H4 (cell line): ENCODE results near the gene ARFGEF3. TPM values are rescaled to one million over a fixed set of nuclear protein-coding genes. Genes with fewer than 3 reads are reported as not detected.
"Not testable (repeated sequence)": the region's sequence is repeated elsewhere in the genome, so short reads cannot be mapped to it uniquely, and the experiment has no call there.

Experiments
- DNase-seq: peaks from one replicate; pipeline ENCODE4 v3.0.0-alpha.2; 2015; ENCODE audit warnings: low spot score
- total RNA-seq: library from RNA; depleted of rRNA; stranded (reverse); fragments of >200 nt; shearing (Covaris generic); gene quantifications from 2 replicates; pipeline ENCODE4 v1.2.3, GENCODE V29; 2014; rRNA removed

Gene ARFGEF3
- total RNA-seq, 1 experiment from 2014 or later, result 0.23 TPM

DNA sequence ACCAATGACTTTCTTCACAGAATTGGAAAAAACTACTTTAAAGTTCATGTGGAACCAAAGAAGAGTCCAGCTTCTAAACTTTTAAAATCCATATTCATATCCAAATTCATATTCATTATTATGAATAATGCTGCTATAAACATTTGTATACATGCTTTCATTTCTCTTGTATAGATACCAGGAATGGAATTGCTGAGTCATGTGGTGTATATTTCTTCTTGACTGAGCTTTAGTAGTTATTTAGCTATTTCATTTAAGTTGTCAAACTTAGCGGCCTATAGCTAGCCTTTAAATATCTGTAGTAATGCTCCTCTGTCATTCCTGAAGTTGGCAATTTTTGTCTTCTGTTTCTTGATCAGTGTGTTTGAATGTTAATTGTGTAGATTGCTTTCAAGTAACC is 196.2 kb downstream of the ARFGEF3 start:
- DNase-seq, result no peak

- not testable (repeated sequence) for DNase-seq
These were observed 206.9 kb downstream of the ARFGEF3 start for GRCh38 chr6:138368684-138369083.

GRCh38 chr6:138370631-138371451 is 209.1 kb downstream of the ARFGEF3 start:
- no peak for DNase-seq

DNA sequence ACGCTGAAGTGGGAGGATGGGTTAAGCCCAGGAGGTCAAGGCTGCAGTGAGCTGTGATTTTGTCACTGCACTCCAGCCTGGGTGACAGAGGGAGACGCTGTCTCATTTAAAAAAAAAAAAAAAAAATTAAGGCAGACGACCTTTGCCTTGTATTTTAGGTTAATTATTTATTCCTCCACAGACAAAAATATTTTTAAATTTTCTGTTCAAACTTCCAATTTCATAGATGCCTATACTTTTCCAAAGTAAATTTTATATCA is 209.6 kb downstream of the ARFGEF3 start:
- DNase-seq, result no peak

DNA sequence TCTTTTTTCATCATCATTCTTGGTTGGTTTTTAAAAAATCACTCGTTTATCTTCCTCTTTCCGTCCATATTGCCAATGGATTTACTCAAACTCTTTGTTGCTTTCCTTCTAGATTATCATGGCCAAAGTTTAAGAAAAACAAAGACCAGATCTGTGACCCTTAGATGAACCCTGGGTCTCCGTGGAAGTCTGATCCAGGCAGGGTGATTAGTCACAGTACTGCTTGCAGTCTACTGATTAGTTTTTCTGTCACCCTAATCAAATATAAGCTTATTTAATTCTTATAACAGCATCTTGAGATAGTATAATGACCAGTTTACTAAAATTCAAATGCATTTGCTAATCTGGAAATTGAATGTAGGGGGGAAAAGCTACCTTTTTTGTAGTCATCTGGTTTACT is 210.0 kb downstream of the ARFGEF3 start:
- no peak for DNase-seq

- no peak for DNase-seq
These were observed 211.1 kb downstream of the ARFGEF3 start for GRCh38 chr6:138372711-138373463.

DNA sequence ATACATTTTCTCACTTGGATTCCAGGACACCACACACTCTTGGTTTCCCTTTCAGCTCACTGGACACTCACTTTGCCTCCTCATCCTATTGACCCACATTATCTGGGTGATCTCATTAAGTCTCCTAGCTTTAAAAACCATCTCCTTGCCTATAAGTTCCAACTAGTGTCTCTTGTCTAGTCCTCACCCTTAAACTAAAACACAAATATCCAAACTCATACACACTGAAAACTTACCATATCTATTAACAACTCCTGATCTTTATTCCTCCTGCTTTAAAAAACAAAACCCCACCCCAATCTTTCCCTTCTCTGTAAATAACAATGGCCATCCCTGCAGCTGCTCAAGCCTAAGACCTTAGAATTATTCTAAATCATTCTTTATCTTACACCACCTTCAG is 212.5 kb downstream of the ARFGEF3 start:
- no peak for DNase-seq

DNA sequence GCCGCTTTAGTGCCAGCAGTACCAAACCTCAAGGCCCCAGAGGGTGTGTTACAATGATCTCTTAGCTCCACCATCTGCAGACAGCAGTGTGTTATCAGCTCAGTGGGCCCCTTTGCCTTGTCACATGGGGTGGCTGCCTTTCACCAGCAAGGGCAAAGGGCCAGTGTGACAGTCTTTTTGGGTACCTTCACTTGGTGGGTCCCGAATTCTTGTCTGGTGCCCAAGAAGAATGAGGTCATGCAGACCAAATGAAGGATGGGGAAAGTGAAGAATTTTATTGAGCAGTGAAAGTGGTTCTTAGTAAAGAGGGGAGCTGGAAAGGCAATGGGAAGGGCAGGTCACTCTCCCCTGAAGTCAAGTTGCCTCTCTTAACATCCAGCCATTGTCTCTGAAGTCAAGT is 213.1 kb downstream of the ARFGEF3 start:
- DNase-seq, result no peak

DNA sequence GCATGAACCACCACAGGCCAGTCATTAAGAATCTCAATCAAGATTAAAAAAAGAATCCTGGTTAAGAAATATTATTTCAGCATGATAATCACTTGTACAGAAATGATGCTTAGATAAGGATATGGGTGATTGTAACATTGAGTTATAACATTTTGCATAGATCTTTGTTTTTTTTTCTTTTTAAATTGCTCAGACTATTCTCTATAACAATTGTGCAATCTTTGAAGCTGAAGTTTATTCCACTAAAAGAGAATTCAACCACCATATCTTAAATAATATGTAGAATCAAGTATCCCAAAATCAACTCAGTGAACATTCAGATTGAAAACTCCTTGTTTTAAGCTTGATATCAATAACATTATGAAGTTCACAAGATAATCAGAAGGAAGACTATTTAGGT is 215.3 kb downstream of the ARFGEF3 start:
- no peak for DNase-seq

- no peak for DNase-seq
These were observed 216.1 kb downstream of the ARFGEF3 start, which contains the start of gene SMIM28 for GRCh38 chr6:138377844-138378243. TSS of gene SMIM28 (plus strand) at chr6:138377905. CDS start at chr6:138378073, 168 bp downstream.

DNA sequence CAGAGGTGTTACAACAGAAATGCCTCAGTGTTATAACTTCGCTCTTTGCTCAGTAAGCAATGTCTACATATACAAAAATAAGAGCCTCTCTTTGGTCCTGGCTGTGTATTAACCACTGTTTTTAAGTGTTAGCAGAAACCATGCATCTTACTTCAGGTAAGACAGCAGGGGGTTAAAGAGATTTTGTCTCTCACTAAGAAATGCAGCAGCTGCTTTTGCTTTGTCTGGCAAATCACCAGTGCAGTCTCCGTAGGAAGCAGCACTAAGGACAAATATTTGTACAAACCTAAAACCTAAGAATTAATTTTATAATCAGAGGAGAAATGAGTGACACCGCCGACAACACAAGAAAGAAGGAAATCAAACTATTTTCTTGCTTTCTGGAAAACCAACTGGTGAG is 216.7 kb downstream of the ARFGEF3 start:
- no peak for DNase-seq

DNA sequence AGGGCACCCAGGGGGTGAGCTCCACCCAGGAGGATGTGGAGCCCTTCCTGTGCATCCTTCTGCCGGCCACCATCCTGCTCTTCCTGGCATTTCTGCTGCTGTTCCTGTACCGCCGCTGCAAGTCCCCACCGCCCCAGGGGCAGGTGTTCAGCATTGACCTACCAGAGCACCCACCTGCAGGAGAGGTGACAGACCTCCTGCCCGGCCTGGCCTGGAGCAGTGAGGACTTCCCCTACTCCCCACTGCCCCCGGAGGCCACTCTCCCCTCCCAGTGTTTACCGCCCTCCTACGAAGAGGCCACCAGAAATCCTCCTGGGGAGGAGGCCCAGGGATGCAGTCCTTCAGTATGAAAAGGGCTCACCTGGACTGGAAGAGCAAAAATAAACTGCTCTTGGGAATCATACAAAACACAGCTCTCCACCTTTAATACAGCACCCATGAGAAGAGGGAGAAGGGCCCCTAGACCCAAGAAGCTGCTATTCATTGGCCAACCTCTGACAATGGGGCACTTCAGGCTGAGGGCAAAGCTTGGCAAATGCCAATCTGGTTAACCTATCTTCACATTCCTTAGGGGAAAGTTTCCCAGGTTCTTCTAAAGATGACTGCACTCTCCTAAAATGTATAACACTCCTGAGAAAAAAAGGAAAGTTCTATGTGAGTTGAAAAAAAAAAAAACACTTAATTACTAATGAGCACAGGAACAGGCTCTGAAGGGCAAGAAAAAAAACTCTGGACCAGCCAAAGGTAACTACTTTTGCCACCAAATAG is 220.9 kb downstream of the ARFGEF3 start:
- no peak for DNase-seq

GRCh38 chr6:138383776-138384175 is 222.0 kb downstream of the ARFGEF3 start:
- no peak for DNase-seq

DNA sequence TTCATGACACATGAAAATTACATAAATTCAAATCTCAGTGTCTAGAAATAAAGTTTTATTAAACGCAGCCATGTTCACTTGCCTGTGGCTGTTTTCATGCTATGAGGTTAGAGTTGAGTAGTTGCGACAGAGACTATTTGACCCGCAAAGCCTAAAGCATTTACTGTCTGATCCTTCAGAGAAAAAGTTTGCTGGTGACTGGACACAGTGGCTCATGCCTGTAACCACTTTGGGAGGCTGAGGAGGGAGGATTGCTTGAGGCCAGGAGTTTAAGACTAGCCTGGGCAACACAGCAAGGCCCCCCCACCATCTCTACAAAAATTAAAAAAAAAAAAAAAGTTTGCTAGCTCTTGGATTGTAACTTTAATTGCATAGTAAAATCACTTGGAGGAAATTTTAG is 225.2 kb downstream of the ARFGEF3 start:
- DNase-seq, result no peak

DNA sequence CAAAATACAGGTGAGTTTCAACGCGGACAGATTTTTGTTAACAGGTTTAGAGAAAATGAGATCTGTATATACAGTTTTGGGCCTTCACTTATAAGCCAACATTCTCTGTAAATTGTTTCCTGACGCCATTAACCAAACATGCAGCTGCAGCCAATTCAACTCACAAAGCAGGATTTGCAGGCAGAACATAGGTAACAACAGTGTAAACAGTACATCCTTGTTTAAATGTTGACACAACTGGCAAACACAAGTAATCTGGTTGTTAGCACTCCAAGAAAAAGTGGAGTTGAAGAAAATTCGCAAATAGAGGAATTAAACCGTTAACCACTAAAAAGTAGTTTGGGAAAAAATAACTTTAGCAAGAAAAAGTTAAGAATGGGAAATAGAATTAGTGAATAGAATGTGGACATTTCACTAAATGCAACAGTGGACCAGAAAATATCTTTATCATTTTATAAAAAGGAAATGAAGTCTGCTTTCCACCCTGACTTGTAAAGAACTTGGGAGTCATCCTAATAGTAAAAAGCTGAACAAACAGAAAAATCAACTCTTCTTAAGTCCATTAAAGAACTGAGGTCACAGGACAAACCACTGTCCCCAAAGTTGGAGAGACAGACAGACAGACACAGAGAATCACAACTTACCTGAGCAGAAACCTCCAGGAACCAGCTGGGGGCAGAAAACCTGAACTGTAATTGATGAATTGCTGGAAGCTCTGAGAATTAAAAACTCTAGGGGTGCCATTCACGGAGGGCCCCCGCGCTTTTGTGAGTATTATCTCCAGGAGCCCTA is 226.0 kb downstream of the ARFGEF3 start:
- DNase-seq, result no peak

DNA sequence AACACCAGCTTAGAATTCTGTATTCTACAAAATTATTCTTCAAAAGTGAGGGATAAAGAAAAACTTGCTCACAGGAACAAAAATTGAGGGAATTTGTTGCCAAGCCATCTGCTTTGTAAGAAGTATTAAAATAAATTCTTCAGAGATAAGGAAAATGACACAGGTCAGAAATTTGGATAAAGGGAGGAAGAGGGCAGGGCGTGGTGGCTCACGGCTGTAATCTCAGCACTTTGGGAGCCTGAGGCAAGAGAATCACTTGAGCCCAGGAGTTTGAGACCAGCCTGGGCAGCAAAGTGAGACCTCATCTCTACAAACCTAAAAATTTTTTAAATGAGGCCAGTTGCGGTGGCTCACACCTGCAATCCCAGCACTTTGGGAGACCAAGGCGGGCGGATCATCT is 227.8 kb downstream of the ARFGEF3 start:
- DNase-seq, result no peak

Other genes with a start within 250 kb of the ARFGEF3 start
- gene PERP, start 54.5 kb upstream of the ARFGEF3 start, total RNA-seq, result 40.0 and 47.8 TPM in 2 replicates
- not detected in 2 replicates for gene PBOV1, start 56.6 kb downstream of the ARFGEF3 start, total RNA-seq
- not detected in 2 replicates for gene SMIM28, start 216.0 kb downstream of the ARFGEF3 start, total RNA-seq
- 8.5 and 10.7 TPM in 2 replicates for gene HEBP2, start 242.3 kb downstream of the ARFGEF3 start, total RNA-seq